GM21825 (cell line): ENCODE measurements around the gene INSYN2B.

Source experiments
- ATAC-seq: cut with Tn5 transposase; IDR thresholded peaks from one replicate; pipeline ENCODE4 v1.9.1; 2021; ENCODE audit warnings: mild to moderate bottlenecking, moderate library complexity; ENCODE audit not compliant: unreplicated experiment

Gene INSYN2B

GRCh38 chr5:169895926-169896325, 84.4 kb downstream of the INSYN2B start:
- no peak for ATAC-seq

- ATAC-seq: no peak
These were observed 86.7 kb downstream of the INSYN2B start for GRCh38 chr5:169893571-169893970.

DNA sequence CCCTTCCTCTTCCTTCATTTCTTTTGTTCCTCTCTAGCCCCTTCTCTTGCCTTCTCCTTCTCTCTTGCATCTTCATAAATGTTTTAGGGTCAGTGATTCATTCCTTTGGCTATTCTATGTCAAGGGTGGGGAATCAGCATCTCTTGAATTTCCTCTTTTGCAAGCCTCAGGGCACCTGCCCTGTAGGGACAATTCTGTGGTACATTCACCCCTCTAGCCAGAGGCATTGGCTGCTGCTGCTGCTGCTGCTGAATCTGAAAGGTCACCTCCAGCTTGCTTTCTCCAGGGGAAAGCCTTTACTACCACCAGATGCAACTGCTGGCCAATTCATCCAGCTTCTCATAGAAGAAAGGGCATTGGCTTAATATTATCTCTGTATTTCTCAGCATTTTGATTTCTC, 87.3 kb downstream of the INSYN2B start:
- no peak for ATAC-seq

- ATAC-seq: no peak
These were observed 90.7 kb downstream of the INSYN2B start for GRCh38 chr5:169889572-169889971.

DNA sequence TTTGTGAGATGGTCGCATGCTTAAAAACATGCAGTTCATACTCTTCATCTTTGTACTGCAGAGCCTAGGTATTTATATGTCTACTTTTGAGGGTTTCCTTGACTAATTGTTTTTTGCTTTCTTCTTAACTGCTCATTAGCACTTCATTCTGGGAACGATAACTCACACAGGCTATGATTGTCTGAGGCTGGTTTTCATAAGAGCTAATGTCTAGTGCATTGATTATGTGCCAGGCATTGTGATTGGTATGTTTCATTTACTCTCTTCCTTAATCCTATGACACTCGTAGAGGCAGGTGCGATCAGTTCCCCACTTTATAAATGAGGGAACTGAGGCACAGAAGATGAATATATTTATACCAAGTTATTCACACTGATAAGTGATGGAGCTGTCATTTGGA, 93.6 kb downstream of the INSYN2B start:
- no peak for ATAC-seq

DNA sequence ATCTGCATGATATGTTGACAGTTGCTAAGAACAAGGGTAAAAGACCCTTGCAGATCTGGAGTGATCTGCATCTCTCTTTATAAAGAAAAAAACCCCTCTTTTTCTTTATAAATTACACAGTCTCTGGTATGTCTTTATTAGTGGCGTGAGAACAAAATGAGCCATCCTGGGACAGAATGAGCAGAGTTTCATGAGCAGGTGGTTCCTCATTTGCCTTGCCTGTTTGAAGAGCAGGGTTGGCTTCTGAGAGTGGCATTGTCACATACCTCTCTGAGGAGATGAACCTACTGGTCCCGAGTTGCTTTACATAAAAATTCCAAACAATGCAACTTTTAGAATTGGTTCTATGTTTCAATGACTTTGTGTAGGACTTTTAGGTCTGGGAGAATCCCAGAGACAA, 94.3 kb downstream of the INSYN2B start:
- ATAC-seq: no peak

DNA sequence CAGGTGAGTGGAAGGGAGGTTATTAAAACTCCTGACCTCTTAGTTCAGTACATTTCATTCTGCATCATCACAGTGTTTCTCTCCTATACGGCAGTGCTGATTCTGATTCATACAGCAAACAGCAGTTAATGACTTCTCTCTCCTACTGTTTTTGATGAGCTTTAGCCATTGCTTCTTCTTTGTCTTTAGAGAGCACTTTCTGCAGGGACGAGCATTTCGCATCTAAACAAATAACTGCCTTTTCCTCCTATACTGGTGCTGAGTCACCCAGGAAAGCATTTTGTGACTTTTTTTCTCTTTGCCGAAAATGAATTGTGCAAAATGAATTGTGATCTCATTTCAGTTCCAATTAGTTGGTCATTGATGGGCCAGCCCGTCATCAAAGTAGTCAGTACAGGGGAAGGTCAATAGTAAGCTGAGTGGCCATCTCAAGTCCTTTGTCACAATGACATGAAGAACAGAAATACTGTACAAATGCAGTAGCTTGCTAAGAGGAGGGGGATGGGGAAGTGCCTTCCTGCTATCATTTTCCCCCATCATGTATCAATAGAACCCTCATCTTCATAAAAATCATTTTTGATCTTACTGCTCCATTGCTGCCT, 98.5 kb downstream of the INSYN2B start:
- ATAC-seq: no peak

DNA sequence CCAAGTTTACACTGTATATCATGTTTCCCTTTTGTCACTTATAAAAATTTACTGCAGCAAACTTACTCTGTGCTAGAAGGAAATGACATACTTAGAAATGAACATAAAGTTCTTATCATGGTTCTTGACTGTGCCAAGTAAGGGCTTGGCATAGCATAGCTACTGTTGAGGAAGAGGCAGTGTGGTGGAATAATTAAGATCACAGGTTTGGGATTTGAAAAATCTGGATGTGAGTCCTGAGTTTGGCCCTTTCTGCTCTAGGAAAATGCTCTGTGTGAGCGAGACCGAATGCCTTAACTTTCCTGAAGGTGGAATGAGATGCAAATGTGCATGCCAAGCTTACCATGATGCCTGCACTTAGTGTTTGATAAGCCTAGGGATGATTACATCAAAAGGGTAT, 99.5 kb downstream of the INSYN2B start:
- no peak for ATAC-seq

GRCh38 chr5:169880012-169880663, 100.2 kb downstream of the INSYN2B start:
- ATAC-seq: no peak

DNA sequence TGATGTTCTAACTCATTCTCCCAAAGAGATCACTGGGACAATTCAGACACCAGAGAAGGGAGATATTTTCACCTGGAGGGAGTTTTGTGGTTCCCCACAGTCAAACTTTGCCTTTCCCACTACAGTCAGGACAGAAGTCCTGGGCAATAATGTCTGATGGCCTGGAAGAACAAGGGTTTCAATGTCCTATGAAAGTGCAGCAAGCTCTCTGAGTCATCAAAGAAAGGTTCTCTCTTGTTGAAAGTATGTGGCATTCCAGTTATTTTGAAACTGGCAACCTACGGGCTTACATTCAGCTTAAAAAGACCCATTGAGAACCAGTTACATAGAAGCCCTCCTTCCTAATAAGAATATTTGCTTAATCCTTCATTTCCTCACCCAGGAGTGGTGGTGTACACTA, 103.9 kb downstream of the INSYN2B start:
- no peak for ATAC-seq

- ATAC-seq: no peak
These were observed 104.6 kb downstream of the INSYN2B start for GRCh38 chr5:169875731-169876130.

DNA sequence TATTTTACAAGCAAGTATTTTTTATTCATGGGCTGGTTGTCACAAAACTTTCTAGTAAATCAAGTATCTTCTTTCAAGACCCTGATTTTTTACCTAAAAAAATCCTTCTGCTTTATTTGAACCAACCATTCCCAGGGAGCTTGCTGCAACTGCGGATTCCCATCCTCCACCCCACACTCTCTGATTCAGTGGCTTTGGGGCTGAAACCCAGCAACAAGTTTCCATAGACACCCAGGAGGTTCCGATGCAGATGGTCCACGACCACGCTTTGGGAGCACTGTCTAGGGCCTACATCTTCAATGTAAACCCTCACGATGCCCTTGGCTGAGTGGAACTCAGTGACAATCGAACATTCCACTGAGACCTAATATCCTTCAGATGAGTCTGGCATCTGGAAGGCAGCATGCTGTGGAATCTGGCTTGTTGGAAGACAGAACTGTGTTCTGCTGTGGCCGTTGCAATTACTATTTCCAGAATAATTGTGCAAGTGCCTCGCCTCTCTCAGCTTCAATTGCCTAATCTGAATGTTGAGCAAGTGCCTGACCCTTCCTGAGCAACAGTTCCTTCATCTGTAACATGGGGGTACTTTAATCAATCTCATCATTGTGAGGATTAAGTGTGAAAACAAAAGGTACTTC, 105.1 kb downstream of the INSYN2B start:
- ATAC-seq: no peak

GRCh38 chr5:169874621-169875020, 105.7 kb downstream of the INSYN2B start:
- no peak for ATAC-seq

- no peak for ATAC-seq
These were observed 106.7 kb downstream of the INSYN2B start for GRCh38 chr5:169873642-169874041.

GRCh38 chr5:169871826-169872490, 108.3 kb downstream of the INSYN2B start:
- ATAC-seq: no peak

- ATAC-seq: no peak
These were observed 110.1 kb downstream of the INSYN2B start for GRCh38 chr5:169870211-169870610.

- ATAC-seq: no peak
These were observed 111.2 kb downstream of the INSYN2B start for GRCh38 chr5:169869066-169869465.

DNA sequence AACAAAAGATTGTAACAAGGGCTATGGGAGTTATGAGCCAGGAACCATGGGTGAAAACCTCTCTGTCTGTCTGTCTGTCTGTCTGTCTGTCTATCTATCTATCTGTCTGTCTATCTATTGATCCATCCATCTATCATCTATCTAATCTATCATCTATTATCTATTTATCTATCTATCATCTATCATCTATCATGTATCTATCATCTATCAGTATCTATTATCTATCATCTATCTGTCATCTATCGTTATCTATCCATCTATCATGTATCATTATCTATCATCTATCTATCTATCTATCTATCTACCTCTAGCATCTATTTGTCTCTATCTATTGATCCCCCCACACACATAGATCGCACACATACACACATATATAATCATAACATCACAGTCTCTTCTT, 112.9 kb downstream of the INSYN2B start:
- no peak for ATAC-seq

GRCh38 chr5:169864483-169864882, 115.8 kb downstream of the INSYN2B start:
- no peak for ATAC-seq

DNA sequence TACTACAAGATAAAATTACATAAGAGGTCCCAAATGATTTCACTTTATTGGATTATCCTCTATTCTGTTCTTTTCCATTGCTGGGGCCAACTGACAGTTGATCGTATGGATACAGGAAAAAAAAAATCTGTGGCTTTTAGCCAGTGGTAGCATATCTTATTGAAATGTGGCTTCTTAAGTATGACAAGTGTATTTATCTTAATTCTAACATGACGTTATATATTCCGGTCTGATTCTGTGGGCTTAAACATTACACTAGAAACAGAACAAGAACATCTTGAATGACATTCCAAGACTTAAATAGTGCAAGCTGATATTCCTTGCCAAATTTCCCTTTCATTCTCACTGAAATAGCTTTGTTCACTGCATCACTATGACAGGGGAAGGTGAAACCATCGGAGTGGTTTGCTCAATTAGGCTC, 117.9 kb downstream of the INSYN2B start:
- ATAC-seq: no peak

- no peak for ATAC-seq
These were observed 118.4 kb downstream of the INSYN2B start for GRCh38 chr5:169861934-169862333.

DNA sequence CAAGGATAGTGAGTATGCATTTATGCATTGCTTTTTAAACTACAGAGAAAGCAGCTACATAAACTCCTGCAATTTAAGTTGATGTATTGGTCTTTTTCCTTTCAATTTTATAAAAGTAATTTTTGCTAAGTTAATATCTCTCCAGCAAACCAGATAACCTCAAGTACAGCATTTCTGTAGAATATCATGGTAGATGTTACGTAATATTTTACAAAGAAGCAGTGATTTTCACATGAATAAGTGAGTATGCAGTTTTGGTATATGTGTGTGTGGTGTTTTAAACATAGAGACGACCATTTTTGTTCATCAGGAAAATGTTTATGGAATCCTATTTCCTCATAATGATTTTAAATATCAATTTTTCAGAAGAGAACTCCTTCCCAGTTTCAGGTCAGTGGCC, 118.9 kb downstream of the INSYN2B start:
- no peak for ATAC-seq
